NCI-H1436 treated with DMSO at 0.1 percent for 48 hours (cell line): ENCODE measurements around the gene CARD9.
"Not testable (repeated sequence)": the region's sequence is repeated elsewhere in the genome, so short reads cannot be mapped to it uniquely, and the experiment has no call there.

Experiments used
- DNase-seq: peaks from one replicate; lab custom pipeline; 2025; lab: John Stamatoyannopoulos, UW

Gene CARD9

DNA sequence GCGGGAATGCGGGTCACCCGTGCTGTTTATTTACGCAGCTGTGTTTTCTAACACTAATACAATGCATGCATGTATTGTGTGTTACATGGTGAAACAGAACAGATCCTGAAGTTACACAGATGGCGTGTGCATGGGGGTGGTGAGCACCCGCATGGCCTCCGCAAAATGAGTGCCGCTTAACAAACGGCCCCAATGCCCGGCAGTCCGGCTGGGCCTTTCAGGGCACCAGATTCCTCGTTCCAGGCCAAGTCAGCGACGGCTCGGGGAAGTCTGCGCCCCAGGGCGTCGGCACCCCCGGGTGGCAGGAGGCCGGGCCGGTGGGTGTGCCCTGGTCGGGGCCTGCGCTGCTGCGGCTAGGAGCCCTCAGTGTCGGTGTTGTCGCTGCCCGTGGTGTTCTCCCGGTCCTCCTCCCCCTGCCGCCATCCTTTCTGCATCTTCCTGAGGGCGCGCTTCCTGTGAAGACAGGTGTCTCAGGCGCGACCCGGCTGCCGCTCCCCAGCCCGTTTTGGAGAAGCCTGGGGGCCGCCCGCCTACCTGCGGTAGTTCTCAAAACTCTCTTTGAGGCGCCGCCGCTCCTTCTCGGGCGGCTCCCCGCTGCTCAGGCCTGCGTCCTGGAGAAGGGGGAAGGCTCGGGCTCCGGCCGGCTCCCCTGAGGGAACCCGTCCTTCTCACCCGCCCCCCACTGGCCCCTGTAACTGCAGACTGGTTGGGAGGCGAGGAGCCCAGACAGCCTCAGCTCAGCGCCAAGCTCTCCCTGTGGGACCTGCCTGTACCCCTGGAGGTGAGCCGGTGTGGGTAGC, 9.3 kb downstream of the CARD9 start:
- no peak for DNase-seq

DNA sequence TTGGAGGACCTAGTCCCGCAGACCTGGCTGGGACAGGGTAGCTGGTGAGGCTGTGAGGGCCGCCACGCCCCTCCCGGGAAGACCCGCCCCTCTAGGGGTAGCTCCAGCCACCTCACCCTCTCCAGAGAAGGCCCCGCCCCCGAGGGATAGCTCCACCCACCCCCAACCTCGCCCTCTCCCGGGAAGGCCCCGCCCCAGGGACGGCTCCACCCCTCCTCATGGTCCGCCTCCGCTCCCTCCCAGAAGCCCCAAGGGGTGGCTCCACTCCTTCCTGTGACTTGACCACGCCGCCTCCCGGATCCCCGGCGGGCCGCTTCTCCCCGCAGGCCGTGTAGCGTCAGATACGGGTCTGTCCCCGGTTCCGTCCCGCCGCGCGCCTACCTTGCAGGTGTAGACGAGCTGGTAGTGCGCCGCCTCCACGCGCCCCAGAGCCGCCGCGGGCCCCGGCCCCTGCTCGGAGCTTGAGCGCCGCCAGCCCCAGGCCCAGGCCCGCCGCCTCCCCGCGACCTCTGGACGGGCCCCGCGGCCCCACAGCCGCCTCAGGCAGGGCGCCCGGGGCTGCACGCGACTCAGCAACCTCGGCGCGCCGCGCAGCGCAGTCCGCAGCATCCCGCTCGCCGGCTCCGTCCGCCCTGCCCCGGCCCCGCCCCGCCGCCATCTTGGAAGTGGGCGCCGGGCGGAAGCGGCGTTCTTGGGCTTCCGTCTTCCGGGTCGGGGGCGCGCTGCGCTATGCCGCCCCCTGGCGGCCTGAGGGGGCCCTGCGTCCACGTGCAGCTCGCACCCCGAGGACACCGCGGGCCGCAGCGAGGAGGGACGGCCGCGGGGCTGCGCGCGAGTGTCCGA, 10.1 kb downstream of the CARD9 start, which contains the start of gene DNLZ:
Gene DNLZ (minus strand): TSS at position 639 of the 843 bp plus-strand sequence. CDS start 30 bp downstream, at position 609.
- DNase-seq: peak; percentile 29

GRCh38 chr9:136362450-136362784, 11.1 kb downstream of the CARD9 start:
- no peak for DNase-seq

DNA sequence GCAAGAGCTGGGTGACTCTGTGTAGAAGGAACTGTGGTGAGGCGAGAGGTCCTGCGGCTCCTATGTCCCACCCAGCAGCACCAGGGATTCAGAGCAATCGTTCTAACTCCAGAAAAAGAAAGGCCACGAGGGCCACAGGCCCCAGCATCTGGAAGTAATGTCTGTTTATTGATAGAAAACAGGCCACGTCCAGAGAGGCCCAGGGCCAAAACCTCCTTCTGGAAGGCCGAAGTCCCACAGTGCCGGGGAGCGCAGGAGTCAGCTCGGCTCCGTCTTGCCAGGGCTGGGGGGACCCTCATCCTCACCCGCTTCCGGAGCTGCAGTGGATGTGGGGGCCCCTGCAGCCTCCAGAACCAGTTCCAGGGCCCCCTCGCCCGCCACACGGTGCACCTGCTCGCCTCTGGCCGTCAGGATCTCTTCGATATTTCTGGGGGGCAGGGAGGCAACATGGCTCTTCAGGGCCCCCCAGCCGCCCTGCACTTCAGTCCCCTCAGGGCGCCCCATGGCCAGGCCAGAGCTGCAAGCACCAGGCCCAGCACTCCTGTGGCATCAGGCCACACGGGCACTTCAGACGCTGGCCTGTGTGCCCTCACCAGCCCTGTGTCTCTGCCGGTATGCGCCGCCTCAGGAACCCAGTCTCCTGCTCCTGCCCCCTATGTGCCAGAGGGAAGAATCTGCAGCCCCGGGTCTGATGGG, 11.6 kb downstream of the CARD9 start:
- no peak for DNase-seq

DNA sequence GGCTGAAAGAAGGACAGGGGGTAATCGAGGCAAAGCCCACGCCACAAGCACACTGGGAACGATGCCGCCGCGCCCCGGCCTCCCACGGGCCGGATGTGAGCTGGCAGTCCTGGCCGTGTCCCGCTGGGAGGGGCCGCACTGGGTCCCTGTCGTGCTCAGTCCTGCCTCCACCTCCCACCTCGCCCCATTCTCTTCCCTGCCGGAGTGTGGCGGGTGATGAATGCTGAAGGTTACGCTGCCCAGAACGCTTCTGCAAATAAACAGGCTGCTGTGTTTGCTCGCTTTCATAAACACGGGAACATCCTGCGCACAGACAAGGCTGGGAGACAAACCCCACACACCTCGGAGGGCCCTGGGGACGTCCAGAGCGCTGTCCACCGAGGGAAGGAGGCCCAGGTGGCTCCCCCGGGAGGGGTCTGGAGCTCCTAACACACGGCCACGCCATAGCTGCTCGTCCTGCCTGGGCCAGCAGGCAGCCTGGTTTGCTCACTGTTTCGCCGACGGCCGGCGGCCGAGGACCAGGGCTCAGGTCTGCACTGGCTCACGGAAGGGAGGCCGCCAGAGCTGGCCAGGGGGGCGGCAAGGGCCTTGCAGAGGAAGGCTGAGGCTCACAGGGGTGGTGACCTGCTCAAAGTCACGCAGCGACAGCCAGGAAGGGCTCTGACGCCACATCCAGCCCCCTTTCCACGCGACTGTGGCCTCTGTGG, 12.3 kb downstream of the CARD9 start:
- DNase-seq: no peak

DNA sequence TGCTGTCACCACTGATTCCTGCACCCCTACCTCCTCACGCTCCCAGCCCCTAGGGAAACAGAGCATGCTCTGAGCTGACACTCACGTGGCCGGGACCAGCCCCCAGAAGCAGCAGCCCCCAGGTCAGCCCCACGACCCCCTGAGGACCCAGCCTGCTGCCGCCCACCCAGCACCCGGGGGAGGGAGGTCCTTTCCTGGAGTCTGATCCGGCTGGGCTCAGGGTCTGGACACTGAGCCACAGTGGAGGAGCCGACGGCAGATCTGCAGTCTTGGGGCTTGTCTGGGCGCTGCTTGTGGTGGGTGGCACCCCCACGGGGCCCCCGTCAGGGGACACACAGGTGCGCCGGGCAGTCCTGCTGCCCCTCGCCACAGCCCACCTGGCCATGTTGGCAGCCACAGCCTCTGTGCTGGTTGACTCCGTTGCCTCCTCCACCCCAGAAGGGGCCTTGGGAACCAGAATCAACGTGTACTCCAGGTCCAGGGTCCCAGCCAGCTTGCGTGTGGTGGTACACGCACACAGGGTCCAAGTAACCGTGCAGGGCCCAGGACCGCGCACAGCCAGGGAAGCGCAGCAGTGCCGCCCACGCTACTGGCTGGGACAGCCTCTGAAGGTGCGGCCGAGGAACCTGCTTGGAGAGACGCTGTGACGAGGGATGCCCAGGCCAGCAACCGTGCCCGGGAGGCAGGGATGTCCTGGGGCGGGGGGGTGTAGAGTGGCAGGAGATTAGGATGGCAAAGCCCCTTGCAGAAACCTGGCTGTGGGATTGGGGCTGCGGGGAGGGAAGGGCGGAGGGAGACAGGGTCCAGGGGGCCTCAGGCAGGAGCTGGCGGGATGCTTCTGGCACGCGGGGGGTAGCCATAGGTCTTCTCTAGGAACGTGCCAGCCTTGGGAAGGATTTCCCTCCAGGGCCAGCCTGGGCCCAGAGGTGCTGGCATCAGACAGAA, 13.4 kb downstream of the CARD9 start:
- no peak for DNase-seq

GRCh38 chr9:136358888-136359287, 14.6 kb downstream of the CARD9 start:
- no peak for DNase-seq

- no peak for DNase-seq
Measured at GRCh38 chr9:136358016-136358415, 15.5 kb downstream of the CARD9 start.

DNA sequence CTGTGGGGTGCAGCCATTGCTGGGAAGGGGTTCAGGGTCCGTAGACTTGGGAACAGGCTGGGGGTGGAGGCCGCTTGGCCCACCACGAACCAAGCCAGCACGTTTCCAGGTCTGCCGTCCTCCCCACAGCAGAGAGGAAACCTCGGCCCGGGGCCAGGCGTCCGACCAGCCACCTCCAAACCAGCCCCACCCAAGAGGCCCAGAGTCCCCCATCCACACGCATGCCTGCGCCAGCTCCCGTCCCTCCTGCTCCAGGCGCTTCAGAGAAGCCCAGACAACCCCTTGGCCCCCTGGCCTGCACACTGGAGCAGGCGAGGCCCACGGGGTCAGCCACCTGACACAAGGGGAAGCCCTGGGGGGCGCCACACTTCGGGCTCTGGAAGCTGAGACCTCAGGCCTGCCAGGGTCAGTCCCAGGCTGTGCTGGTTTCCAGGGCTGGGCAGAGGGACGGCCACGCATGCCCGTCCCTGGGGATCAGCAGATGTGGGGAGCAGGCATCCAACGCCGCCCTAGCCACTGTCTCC, 16.2 kb downstream of the CARD9 start:
- DNase-seq: no peak

DNA sequence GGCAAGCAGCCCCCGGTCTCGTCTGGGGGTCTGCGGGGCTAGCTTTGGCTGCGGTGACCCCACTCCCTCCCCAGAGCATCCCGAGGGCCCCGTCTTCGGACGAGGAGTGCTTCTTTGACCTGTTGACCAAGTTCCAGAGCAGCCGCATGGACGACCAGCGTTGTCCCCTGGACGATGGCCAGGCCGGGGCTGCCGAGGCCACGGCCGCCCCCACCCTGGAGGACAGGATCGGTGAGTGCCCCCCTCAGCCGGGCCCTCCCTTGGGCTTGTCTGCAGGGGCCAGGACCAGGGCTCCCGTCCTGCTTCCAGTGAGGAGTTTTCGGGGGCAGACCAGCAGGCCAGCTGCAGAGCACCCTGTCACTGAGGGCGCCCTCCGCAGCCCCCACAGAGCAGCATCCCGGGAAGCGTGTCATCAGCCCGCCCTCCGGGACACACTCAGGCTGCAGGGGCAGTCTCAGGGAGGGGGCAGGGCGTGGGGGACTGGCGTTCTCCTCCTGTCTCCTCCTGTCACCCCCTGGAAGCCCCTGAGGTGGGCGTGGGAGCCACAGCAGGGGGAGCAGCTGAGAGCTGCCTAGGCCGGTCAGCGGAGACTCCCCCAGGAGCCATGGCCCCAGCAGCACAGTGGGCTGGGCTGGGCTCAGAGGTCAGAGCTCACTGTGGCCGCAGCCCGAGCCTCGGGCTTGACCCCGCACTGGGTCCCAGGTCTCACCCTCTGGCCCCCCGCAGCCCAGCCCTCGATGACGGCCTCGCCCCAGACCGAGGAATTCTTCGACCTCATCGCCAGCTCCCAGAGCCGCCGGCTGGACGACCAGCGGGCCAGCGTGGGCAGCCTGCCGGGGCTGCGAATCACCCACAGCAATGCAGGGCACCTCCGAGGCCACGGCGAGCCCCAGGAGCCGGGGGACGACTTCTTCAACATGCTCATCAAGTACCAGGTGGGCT, 17.6 kb downstream of the CARD9 start:
- DNase-seq: no peak

DNA sequence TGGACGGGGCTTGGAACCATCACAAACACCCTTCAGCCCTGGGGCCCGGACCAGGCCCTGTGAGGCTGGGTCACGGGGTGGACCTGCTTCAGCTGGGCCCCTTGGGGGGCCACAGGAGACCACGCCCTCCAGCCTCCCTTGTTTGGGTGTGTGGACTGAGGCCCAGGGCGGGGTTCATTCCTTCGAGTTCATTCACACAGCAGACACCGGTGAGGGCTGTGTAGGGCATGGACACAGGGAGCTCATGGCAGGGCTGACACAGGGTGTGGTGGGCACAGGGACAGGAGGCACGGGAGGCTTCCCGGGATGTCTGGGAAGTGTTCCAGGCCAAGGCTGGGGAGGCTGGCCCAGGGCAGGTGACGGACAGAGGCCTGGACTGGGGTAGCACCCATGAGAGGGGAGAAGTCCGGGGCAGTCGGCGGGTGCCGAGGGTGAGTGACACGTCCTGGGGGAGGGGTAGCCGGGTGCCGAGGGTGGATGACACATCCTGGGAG, 18.8 kb downstream of the CARD9 start:
- DNase-seq: no peak

GRCh38 chr9:136353757-136354488, 19.5 kb downstream of the CARD9 start:
- no peak for DNase-seq

DNA sequence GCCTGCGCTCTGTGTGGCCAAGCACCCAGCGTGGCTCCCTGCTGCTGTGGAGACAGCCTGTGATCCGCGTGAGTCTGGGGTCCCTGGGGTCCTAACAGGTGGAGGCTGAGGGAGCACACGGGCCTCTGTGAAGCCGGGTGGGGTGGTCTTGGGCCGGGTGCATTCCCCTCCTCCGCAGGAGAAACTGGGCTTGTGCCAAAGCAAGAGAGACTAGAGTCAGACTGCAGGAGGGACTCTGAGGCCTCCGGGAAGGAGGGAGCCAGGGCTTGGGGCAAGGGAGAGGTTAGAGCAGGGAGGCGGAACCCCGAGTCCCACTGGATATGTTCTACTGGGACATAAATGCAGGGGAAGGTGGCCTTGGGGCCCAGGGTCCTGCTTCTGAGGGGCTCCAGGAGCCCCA, 20.4 kb downstream of the CARD9 start:
- DNase-seq: no peak

- DNase-seq: no peak
Measured at GRCh38 chr9:136352682-136353081, 20.8 kb downstream of the CARD9 start.

DNA sequence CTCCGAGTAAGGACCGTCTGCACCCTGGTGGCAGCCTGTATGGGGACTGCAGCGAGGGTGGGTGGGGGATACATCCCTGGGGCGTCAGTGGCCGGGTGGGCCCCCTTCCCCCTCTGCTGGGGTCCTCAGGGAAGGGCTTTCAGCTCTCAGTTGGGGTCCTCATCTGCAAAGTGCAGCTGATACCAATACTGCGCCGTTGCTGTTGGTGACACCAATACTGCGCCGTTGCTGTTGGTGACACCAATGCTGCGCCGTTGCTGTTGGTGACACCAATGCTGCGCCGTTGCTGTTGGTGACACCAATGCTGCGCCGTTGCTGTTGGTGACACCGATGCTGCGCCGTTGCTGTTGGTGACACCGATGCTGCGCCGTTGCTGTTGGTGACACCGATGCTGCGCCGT, 21.6 kb downstream of the CARD9 start:
- DNase-seq: not testable (repeated sequence)

- DNase-seq: no peak
Measured at GRCh38 chr9:136351252-136351800, 22.1 kb downstream of the CARD9 start.

GRCh38 chr9:136349546-136349945, 23.9 kb downstream of the CARD9 start:
- DNase-seq: no peak

- DNase-seq: no peak
Measured at GRCh38 chr9:136348691-136349090, 24.8 kb downstream of the CARD9 start.
